NCI-H2196 (cell line): Measurements from ENCODE around the gene SLC13A5.

Experiments
- DNase-seq: peaks from one replicate; lab custom pipeline; 2025; ENCODE audit not compliant: unreplicated experiment; lab: John Stamatoyannopoulos, UW

The SLC13A5 gene

DNA sequence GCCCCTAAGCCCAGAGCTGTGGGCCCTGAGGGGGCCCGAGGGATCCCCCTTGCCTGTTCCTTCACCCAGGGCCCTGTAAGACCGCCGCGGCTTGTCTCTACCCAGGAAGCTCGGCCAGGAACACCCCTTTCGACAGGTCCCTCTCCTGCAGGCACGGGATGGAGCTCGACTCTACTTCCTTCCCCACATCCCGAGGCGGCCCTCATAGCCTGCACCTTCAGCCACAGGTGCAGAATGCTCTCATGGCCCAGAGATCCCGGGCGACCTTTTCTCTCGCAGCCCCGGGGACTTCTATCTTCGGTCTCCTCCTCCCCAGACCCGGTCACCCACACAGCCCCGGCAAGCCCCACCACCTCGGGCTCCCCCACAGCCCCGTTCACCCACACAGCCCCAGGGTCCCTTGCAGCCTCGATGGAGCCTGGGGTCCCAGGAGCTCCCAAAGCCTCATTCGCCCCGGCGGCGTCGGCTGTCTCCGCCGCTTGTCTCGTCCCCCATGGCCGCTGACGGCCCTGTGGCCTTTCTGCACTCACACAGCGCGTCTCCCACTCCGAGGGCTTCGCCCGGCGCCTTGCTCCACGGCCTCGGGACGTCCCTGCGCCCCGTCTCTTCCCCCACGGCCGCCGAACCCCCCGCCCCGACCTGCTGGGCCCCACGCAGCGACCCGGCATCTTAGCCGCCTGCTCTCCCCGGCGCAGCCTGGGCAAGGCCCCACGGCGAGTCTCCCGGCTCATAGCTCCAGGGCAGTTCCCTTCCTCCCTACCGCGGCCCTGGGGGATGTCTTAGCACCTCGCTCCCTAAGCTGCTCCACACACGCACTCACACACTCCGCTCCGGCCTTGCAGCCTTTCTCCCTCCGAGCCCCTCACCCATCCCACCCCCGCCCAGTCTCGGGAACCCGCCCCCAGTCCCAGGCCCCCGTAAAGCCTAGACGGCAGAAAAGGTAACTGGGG lies 73.3 kb downstream of the SLC13A5 start:
- DNase-seq = no peak

DNA sequence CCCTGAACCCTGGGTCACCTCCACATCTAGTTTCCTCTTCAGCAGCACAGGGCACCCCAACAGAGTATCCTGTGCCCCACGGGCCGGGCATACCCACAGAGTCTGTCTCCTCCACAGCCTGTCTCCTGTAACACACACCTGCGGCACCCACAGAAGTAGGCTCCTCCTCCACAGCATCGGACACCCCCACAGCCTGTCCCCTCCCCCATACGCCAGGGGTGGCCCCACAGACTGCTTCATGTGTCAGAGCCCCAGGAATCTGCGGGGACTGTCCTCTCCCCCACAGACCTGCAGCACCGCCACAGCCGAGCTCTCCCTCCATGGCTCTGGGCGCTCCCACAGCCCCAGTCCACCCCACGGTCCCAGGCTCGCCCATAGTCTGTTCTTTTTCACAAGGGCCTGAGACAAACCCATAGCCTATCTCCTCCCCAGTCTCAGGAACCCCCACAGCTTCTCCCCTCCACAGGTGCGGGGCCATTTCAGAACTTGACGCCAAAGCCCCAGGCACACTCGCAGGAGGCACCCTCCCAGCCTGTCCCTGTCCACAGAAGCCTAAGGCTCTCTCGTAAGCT lies 74.1 kb downstream of the SLC13A5 start:
- DNase-seq = no peak

DNA sequence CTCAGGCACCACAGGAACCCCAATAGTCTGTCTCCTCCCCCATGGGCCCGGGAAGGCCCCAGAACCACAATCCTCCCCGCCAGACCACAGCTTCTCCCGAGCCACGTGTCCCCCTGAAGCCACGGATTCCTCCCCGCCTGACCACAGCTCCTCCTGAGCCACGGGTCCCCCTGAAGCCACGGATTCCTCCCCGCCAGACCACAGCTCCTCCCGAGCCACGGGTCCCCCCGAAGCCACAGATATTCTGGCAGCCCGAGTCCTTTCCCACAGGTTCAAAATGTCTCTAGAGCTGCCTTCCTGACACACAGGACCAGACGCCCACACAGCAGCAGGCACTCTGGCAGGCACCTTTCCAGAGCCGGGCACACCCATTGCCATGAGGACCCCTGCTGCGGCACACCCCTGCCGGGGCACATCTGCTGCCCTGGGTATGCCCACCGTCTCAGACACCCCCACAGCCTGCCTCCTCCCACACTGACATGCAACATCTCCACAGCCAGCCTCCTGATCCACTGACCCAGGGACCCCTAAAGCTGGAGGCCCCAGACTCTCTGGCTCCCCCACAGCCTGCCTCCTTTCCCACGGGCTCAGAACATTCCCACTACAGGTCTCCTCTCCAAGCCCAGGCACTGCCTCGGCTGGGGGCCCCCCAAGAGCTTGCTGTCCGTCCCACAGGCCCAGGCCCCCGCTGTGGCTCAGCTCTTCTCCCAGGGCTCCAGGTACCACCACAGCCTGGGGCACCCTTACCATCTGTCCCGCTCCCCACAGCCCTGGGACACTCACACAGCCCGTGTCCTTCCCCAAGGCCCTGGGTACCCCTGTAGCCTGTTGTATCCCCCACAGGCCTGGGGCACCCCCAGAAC lies 74.9 kb downstream of the SLC13A5 start:
- no peak for DNase-seq

DNA sequence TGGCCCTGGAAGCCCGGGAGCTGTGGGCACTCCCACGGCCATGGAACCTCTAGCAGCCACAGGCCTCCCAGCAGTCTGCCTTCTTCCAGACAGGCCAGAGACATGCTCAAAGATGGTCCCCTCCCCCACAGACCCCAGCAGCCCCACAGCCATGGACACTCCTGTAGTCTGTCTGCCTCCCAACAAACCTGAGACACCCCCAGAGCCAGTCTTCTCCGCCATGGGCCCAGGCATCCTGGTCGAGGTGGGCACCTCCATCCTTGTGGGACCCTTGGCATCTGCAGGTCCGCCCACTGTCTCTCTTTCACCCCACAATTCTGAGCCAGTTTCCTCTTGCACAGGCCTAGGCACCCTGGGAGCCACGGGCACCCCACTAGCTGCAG lies 75.7 kb downstream of the SLC13A5 start:
- DNase-seq = no peak

DNA sequence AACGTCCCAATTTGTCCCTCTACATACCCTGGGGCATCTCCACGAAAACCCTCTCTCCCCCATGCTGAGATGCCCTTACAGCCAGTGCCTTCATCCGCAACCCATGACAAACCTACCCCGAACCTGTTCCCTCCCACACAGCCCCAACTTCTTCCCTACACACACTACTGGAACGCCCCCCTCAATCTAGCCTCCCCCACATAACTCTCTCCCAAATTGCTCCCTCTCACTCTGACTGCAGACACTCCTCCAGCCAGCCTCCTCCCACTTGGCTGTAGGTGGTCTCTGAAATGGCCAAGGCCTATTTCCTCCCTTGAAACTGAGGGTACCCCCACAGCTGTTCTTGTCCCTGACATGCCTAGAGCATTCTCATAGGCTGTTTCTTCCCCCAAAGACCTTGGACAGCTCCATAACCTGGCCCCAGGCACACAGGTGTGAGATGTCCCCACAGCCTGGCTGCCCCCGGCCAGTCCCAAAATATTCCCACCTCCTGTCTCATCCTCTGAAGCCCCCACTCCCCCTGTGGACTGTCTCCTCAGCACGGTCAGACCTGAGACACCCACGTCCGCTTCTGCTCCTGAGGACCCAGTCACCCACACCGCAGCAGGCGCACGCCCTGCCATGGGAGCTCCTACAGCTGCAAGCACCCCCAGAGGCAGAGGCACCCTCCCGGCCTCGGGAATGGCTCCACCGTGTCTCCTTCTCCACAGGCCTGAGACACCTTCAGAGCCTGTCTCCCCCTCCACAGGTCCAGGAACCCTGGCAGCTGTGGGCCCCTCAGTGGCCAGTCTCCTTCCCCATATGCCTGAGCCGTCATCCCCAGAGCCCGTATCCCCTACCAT lies 76.3 kb downstream of the SLC13A5 start:
- DNase-seq = no peak

DNA sequence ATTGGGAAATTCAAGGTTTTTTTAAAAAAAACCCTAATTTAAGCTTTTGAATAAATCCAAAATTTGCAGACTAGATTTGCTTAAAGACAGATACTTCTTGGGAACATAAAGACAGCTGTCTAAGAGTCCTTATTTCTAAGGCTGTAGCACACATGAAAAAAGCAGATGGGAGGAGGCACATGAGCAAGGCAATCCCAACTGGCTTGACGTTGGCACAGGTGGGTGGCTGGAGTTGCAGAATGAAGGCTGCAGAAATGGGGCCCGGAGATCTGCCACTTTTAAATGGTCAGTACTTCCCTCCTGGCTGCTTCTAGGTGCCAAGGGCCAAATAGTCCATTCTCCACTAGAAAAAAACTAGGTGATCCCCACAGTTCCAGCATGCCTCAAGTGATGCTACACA lies 77.1 kb downstream of the SLC13A5 start:
- no peak for DNase-seq
